Muscle layer of colon (tissue), 2 donors: ENCODE results near the gene HELB.
"Not testable (repeated sequence)": the region's sequence is repeated elsewhere in the genome, so short reads cannot be mapped to it uniquely, and the experiment has no call there.

ENCODE experiments used
- H3K27ac ChIP-seq: one replicate; pipeline ENCODE4 v1.7.0; 2013; ENCODE audit warnings: low read depth, mild to moderate bottlenecking, low read length, moderate library complexity
- H3K27me3 ChIP-seq, 2 donors: one replicate each; pipeline ENCODE4 v1.7.0; 2013; ENCODE audit warnings: low read length in 2 of 2, mild to moderate bottlenecking in 2 of 2; ENCODE audit not compliant: insufficient read depth in 2 of 2, control insufficient read depth in 1 of 2
- H3K36me3 ChIP-seq: one replicate; pipeline ENCODE4 v1.7.0; 2013; ENCODE audit warnings: mild to moderate bottlenecking, low read length; ENCODE audit not compliant: insufficient read depth
- H3K4me1 ChIP-seq: one replicate; pipeline ENCODE4 v1.7.0; 2013; ENCODE audit warnings: mild to moderate bottlenecking, low read length; ENCODE audit not compliant: insufficient read depth
- H3K4me3 ChIP-seq, 2 donors: one replicate each; pipeline ENCODE4 v1.7.0; 2013; ENCODE audit warnings: low read length in 2 of 2, low read depth in 1 of 2, mild to moderate bottlenecking in 1 of 2, moderate library complexity in 1 of 2
- H3K9ac ChIP-seq: one replicate; pipeline ENCODE4 v1.7.0; 2013; ENCODE audit warnings: low read length
- H3K9me3 ChIP-seq: one replicate; pipeline ENCODE4 v1.7.0; 2013; ENCODE audit warnings: mild to moderate bottlenecking, low read length
- donor health status: abdominal sarcoma.
- donor health status: Adenocarcinoma of cecum.

HELB gene

GRCh38 chr12:66279123-66279712, 23.1 kb upstream of the HELB start:
- H3K36me3 ChIP-seq = no peaks in the 10 kb centered on the region

GRCh38 chr12:66280561-66280960, 21.7 kb upstream of the HELB start:
- Histone ChIP-seq H3K27ac (no peak overlapping the region), H3K36me3 (no peaks in the 10 kb centered on the region), H3K27me3 (no peaks in the 10 kb centered on the region), H3K9ac (no peak overlapping the region), H3K4me1 (no peaks in the 10 kb centered on the region), H3K9me3 (no peaks in the 10 kb centered on the region), H3K4me3 (no peak overlapping the region)

More at GRCh38 chr12:66279123-66279712, 23.1 kb upstream of the HELB start:
- no peak overlapping the region for H3K4me3 ChIP-seq
- no peaks in the 10 kb centered on the region for H3K4me1 ChIP-seq
- no peak overlapping the region for H3K27ac ChIP-seq
- H3K9ac ChIP-seq = no peak overlapping the region
- no peaks in the 10 kb centered on the region for H3K9me3 ChIP-seq
- no peaks in the 10 kb centered on the region for H3K27me3 ChIP-seq

- H3K27me3 ChIP-seq = no peaks in the 10 kb centered on the region
- no peaks in the 10 kb centered on the region for H3K4me1 ChIP-seq
- H3K4me3 ChIP-seq = no peak overlapping the region
- H3K9me3 ChIP-seq = no peaks in the 10 kb centered on the region
- no peak overlapping the region for H3K27ac ChIP-seq
- no peaks in the 10 kb centered on the region for H3K36me3 ChIP-seq
- no peak overlapping the region for H3K9ac ChIP-seq
Measured at GRCh38 chr12:66282244-66282643, 20.0 kb upstream of the HELB start.

DNA sequence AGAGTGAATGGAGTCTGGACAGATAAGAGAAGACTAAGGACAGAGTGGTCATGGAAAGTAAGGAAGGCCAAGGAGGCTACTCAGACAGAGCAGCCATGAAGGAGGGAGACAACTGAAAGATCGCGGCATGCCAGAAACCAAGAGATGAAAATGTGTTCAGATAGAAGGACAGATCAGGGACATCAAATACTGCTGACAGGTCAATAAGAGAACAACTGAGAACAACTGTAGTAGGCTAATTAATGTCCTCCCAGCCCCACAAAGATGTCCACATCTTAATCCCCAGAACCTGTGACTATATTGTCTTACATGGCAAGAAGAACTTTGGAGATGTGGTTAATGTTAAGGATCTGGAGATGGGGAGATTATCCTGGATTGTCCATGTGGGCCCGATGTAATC, 15.0 kb upstream of the HELB start:
- H3K27ac ChIP-seq = no peak overlapping the region
- no peaks in the 10 kb centered on the region for H3K9me3 ChIP-seq
- H3K4me1 ChIP-seq = no peaks in the 10 kb centered on the region
- no peaks in the 10 kb centered on the region for H3K27me3 ChIP-seq
- no peak overlapping the region for H3K4me3 ChIP-seq
- no peaks in the 10 kb centered on the region for H3K36me3 ChIP-seq
- no peak overlapping the region for H3K9ac ChIP-seq

GRCh38 chr12:66288121-66288520, 14.2 kb upstream of the HELB start:
- no peak overlapping the region for H3K27ac ChIP-seq
- H3K9me3 ChIP-seq = no peaks in the 10 kb centered on the region
- no peak overlapping the region for H3K9ac ChIP-seq
- H3K27me3 ChIP-seq = no peaks in the 10 kb centered on the region
- no peaks in the 10 kb centered on the region for H3K36me3 ChIP-seq
- H3K4me1 ChIP-seq = no peaks in the 10 kb centered on the region
- no peak overlapping the region for H3K4me3 ChIP-seq

- H3K9me3 ChIP-seq = no peaks in the 10 kb centered on the region
- no peaks in the 10 kb centered on the region for H3K4me1 ChIP-seq
- no peaks in the 10 kb centered on the region for H3K27me3 ChIP-seq
- H3K9ac ChIP-seq = no peak overlapping the region
- no peak overlapping the region for H3K4me3 ChIP-seq
- no peak overlapping the region for H3K27ac ChIP-seq
- no peaks in the 10 kb centered on the region for H3K36me3 ChIP-seq
Measured at GRCh38 chr12:66289485-66289884, 12.8 kb upstream of the HELB start.

GRCh38 chr12:66290716-66291200, 11.5 kb upstream of the HELB start:
- Histone ChIP-seq H3K27me3 (no peaks in the 10 kb centered on the region), H3K9me3 (no peaks in the 10 kb centered on the region), H3K4me1 (no peaks in the 10 kb centered on the region), H3K9ac (no peak overlapping the region), H3K4me3 (no peak overlapping the region), H3K27ac (no peak overlapping the region), H3K36me3 (no peaks in the 10 kb centered on the region)

GRCh38 chr12:66296176-66296683, 6.1 kb upstream of the HELB start:
- Histone ChIP-seq H3K9me3 (no peaks in the 10 kb centered on the region), H3K27ac (no peak overlapping the region), H3K4me3 (no peak overlapping the region), H3K36me3 (no peaks in the 10 kb centered on the region), H3K4me1 (no peaks in the 10 kb centered on the region), H3K9ac (no peak overlapping the region), H3K27me3 (no peaks in the 10 kb centered on the region)

- Histone ChIP-seq H3K27ac (no peak overlapping the region), H3K4me3 (no peak overlapping the region), H3K27me3 (no peaks in the 10 kb centered on the region), H3K36me3 (no peaks in the 10 kb centered on the region), H3K9ac (no peak overlapping the region), H3K9me3 (no peaks in the 10 kb centered on the region), H3K4me1 (no peaks in the 10 kb centered on the region)
Measured at GRCh38 chr12:66297080-66297479, 5.2 kb upstream of the HELB start.

DNA sequence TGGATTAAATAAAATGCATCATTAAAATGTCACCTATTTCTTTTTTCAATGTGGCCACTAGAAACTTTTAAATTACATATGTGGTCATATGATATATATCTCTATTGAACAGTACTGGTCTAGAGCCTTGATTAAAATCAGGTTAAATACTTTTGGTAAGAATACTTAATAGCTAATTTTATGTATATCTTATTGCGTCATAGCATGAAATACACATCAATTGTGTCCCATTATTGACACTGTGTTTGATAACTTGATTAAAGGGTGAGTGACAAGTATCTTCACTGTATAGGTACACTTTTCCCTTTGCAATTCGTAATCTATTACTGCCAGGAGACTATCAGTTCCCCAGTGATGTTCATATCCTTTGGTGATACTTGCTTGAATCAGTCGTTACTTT, 4.4 kb upstream of the HELB start:
- no peak overlapping the region for H3K9ac ChIP-seq
- H3K4me3 ChIP-seq = no peak overlapping the region
- no peaks in the 10 kb centered on the region for H3K36me3 ChIP-seq
- H3K27me3 ChIP-seq = no peaks in the 10 kb centered on the region
- H3K9me3 ChIP-seq = no peaks in the 10 kb centered on the region
- H3K4me1 ChIP-seq = no peaks in the 10 kb centered on the region
- H3K27ac ChIP-seq = no peak overlapping the region

DNA sequence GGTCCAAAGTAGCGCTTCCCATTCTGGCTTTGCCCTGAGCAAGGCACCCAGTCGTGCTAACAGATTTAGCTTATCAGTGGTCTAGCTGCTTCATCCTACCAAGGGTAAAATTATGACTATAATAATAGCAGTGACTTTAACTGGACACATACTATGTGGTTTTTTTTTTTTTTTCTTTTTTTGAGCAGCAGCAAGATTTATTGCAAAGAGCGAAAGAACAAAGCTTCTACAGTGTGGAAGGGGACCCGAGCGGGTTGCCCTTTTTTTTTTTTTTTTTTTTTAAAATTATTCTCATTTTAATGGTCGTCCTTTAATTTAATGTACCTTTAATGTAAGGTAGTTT, 505 bp downstream of the HELB start:
- peak overlapping the region; percentile 87 for H3K9ac ChIP-seq
- peaks cover 8% of the 10 kb centered on the region for H3K4me1 ChIP-seq
- no peaks in the 10 kb centered on the region for H3K27me3 ChIP-seq
- H3K27ac ChIP-seq = peak overlapping the region; percentile 40
- H3K4me3 ChIP-seq = peak overlapping the region; percentile 57 to 100
- no peaks in the 10 kb centered on the region for H3K9me3 ChIP-seq
- no peaks in the 10 kb centered on the region for H3K36me3 ChIP-seq

- not testable (repeated sequence) for H3K27ac ChIP-seq, H3K9me3 ChIP-seq, H3K4me1 ChIP-seq, H3K27me3 ChIP-seq, H3K36me3 ChIP-seq, H3K9ac ChIP-seq
- peak overlapping the region in 1 of 2 donors; percentile 100 for H3K4me3 ChIP-seq
Measured at GRCh38 chr12:66303316-66303804, 1.1 kb downstream of the HELB start.
